GM10266 (cell line): Measurements from ENCODE around the gene C7orf33.

Source experiments
- DNase-seq: peaks from one replicate; pipeline ENCODE4 v3.0.0; 2012; ENCODE audit errors: extremely low spot score
- CTCF ChIP-seq: IDR thresholded peaks from 2 replicates; pipeline ENCODE4 v1.5.1; 2012; ENCODE audit warnings: mild to moderate bottlenecking, low read depth; ENCODE audit not compliant: control insufficient read depth, insufficient read depth; ENCODE audit errors: missing control alignments

Gene C7orf33

GRCh38 chr7:148657929-148658328 lies 67.4 kb downstream of the C7orf33 start:
- no peak for TF ChIP-seq CTCF

GRCh38 chr7:148661471-148661870 lies 70.9 kb downstream of the C7orf33 start:
- no peak for DNase-seq
- no peak for TF ChIP-seq CTCF

More at GRCh38 chr7:148657929-148658328, 67.4 kb downstream of the C7orf33 start:
- no peak for DNase-seq

- no peak for DNase-seq
- no peak for TF ChIP-seq CTCF
Measured at GRCh38 chr7:148662646-148663045, 72.1 kb downstream of the C7orf33 start.

GRCh38 chr7:148664324-148664723 lies 73.8 kb downstream of the C7orf33 start:
- DNase-seq = no peak
- no peak for TF ChIP-seq CTCF

- DNase-seq = no peak
- no peak for TF ChIP-seq CTCF
Measured at GRCh38 chr7:148665221-148665620, 74.7 kb downstream of the C7orf33 start.
